ENCODE measurements around the gene C2orf49.

- TF ChIP-seq ISL1 (CRISPR knock-in tag; IDR thresholded peaks at IDR 0.05) (no peak), POU6F1 (CRISPR knock-in tag; IDR thresholded peaks at IDR 0.05; ENCODE audit: borderline replicate concordance, low read depth) (no peak), PATZ1 (CRISPR knock-in tag; IDR thresholded peaks at IDR 0.05; ENCODE audit: borderline replicate concordance) (no peak)
Observed at GRCh38 chr2:105380432-105381100, 43.2 kb downstream of the C2orf49 start.

Data from SK-N-SH treated with all-trans-retinoic acid at 6 μM for 48 hours (cell line).